OCI-LY3 (cell line): ENCODE results near the gene XPNPEP3.
"Not testable (repeated sequence)": the region's sequence is repeated elsewhere in the genome, so short reads cannot be mapped to it uniquely, and the experiment has no call there.

Source experiments
- H2AFZ ChIP-seq: fragments of 200-600, 300-600 bp; shearing (Covaris generic); 2 replicates; pipeline ENCODE4 v1.6.0; 2014; ENCODE audit warnings: antibody characterized with exemption, low read depth, low read length
- H3K27ac ChIP-seq: fragments of 200-600, 300-600 bp; sonication (generic); 2 replicates; pipeline ENCODE4 v1.5.1; 2014; ENCODE audit warnings: mild to moderate bottlenecking, low read length, moderate library complexity, mixed read lengths
- H3K27me3 ChIP-seq: fragments of 200-600, 300-600 bp; sonication (generic); 2 replicates; pipeline ENCODE4 v1.6.1; 2014; ENCODE audit warnings: low read depth, low read length, mixed read lengths
- H3K36me3 ChIP-seq: fragments of 200-600, 300-600 bp; sonication (generic); replicated peaks from 2 replicates; pipeline ENCODE3; 2014; ENCODE audit warnings: low read depth, low read length, mixed read lengths
- H3K4me1 ChIP-seq: fragments of 300-600, 200-600 bp; sonication (generic); 2 replicates; pipeline ENCODE4 v1.6.1; 2014; ENCODE audit warnings: low read length, mixed read lengths
- H3K4me2 ChIP-seq: fragments of 200-600, 300-600 bp; sonication (generic); 2 replicates; pipeline ENCODE4 v1.6.1; 2014; ENCODE audit warnings: low read length, mixed read lengths
- H3K4me3 ChIP-seq: fragments of 300-600, 200-600 bp; sonication (generic); 2 replicates; pipeline ENCODE4 v1.5.1; 2014; ENCODE audit warnings: antibody characterized with exemption, mild to moderate bottlenecking, low read length, moderate library complexity
- H3K79me2 ChIP-seq: fragments of 300-600, 200-600 bp; shearing (Covaris generic); 2 replicates; pipeline ENCODE4 v1.6.1; 2014; ENCODE audit warnings: mild to moderate bottlenecking, low read length, mixed read lengths
- H3K9ac ChIP-seq: fragments of 300-600, 200-600 bp; shearing (Covaris generic); 2 replicates; pipeline ENCODE4 v1.6.0; 2014; ENCODE audit warnings: mild to moderate bottlenecking, low read length, moderate library complexity
- H3K9me3 ChIP-seq: fragments of 200-600, 300-600 bp; shearing (Covaris generic); 2 replicates; pipeline ENCODE4 v1.6.1; 2014; ENCODE audit warnings: low read length, mixed read lengths; ENCODE audit not compliant: insufficient read depth
- H4K20me1 ChIP-seq: fragments of 200-600, 300-600 bp; sonication (generic); 2 replicates; pipeline ENCODE4 v1.6.1; 2016; ENCODE audit warnings: low read length, mixed read lengths; ENCODE audit not compliant: insufficient read depth
- EZH2phosphoT487 ChIP-seq: fragments of 200-600 bp; shearing (Covaris generic); IDR thresholded peaks from 2 replicates; pipeline ENCODE4 v1.6.1; 2018; ENCODE audit warnings: antibody characterized with exemption, mixed run types, low read depth
- TF ChIP-seq, protein P1 (sequence below): fragments of 200-600, 300-600 bp; sonication (generic); IDR thresholded peaks from 2 replicates; pipeline ENCODE4 v1.5.1; 2014; ENCODE audit warnings: antibody characterized with exemption, low read length, low read depth

The XPNPEP3 gene

DNA sequence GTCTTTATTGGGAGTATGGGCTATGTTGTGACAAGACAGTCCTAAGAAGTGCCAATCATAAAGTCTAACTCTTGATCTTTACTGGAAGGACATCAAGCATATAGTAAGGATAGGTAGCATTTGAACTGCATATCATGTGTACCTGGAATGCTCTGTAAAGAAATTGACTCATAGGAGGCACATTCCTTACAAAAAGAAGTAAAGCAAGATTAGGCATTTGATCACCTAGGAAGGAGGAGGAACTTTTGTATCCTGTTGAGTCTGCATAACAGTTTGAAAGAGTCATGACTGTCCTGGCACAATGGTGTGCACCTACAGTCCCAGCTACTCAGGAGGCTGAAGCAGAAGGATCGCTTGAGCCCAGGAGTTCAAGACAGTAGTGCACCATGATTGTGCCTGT lies 47.2 kb downstream of the XPNPEP3 start:
- Histone ChIP-seq H3K4me2 (no peak overlapping the region), H3K9ac (no peak overlapping the region), H3K9me3 (no peaks in the 10 kb centered on the region), H3K79me2 (no peaks in the 10 kb centered on the region), H2AFZ (no peak overlapping the region), H3K4me3 (no peak overlapping the region), H3K4me1 (peaks cover 8% of the 10 kb centered on the region), H3K36me3 (peaks cover 3% of the 10 kb centered on the region), H4K20me1 (no peaks in the 10 kb centered on the region), H3K27ac (no peak overlapping the region), H3K27me3 (no peaks in the 10 kb centered on the region)
- TF ChIP-seq EZH2phosphoT487 = no peak
- TF ChIP-seq, protein P1, sequence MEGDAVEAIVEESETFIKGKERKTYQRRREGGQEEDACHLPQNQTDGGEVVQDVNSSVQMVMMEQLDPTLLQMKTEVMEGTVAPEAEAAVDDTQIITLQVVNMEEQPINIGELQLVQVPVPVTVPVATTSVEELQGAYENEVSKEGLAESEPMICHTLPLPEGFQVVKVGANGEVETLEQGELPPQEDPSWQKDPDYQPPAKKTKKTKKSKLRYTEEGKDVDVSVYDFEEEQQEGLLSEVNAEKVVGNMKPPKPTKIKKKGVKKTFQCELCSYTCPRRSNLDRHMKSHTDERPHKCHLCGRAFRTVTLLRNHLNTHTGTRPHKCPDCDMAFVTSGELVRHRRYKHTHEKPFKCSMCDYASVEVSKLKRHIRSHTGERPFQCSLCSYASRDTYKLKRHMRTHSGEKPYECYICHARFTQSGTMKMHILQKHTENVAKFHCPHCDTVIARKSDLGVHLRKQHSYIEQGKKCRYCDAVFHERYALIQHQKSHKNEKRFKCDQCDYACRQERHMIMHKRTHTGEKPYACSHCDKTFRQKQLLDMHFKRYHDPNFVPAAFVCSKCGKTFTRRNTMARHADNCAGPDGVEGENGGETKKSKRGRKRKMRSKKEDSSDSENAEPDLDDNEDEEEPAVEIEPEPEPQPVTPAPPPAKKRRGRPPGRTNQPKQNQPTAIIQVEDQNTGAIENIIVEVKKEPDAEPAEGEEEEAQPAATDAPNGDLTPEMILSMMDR = no peak

DNA sequence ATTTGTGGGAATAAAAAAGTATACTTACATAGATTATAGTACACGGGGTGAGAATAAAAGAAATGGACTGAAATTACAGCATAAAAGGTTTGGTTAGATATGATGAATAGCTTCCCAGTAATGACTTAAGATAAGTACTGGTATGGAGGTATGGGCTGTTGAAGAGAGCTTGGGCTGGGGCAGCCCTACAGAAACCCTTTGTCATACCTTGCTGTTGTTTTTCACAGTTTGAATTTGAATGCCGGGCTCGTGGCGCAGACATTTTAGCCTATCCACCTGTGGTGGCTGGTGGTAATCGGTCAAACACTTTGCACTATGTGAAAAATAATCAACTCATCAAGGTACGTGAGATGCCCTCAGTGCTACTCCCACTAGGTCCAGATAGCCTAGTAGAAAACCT lies 51.9 kb downstream of the XPNPEP3 start:
- H3K9me3 ChIP-seq = no peaks in the 10 kb centered on the region
- H3K79me2 ChIP-seq = no peaks in the 10 kb centered on the region
- no peaks in the 10 kb centered on the region for H3K4me1 ChIP-seq
- no peak overlapping the region for H2AFZ ChIP-seq
- no peaks in the 10 kb centered on the region for H3K36me3 ChIP-seq
- no peaks in the 10 kb centered on the region for H4K20me1 ChIP-seq
- TF ChIP-seq, protein P1 = no peak
- TF ChIP-seq EZH2phosphoT487 = no peak
- H3K9ac ChIP-seq = no peak overlapping the region
- H3K27ac ChIP-seq = no peak overlapping the region
- no peaks in the 10 kb centered on the region for H3K27me3 ChIP-seq
- H3K4me2 ChIP-seq = no peak overlapping the region
- H3K4me3 ChIP-seq = no peak overlapping the region

DNA sequence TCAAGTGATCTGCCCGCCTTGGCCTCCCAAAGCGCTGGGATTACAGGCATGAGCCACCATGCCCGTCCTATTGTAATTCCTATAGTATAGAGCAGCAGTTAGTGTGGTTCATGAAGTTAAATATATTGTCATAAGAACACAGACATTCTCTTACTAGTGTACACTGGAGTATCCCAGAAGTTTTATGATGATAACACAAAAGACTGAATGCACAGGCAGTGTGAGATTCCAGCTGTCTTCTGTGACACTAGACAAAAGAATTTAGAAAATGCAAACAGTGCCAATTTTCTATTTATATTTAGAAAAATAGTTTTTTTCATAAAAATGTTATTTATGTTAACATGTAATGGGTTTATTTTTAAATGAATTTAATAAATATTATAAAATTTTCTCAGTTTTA lies 54.8 kb downstream of the XPNPEP3 start:
- TF ChIP-seq, protein P1 = no peak
- no peak for TF ChIP-seq EZH2phosphoT487
- H3K36me3 ChIP-seq = peaks cover 7% of the 10 kb centered on the region
- no peak overlapping the region for H2AFZ ChIP-seq
- H3K4me1 ChIP-seq = no peaks in the 10 kb centered on the region
- H4K20me1 ChIP-seq = no peaks in the 10 kb centered on the region
- H3K9me3 ChIP-seq = no peaks in the 10 kb centered on the region
- no peak overlapping the region for H3K4me3 ChIP-seq
- no peaks in the 10 kb centered on the region for H3K27me3 ChIP-seq
- no peaks in the 10 kb centered on the region for H3K79me2 ChIP-seq
- no peak overlapping the region for H3K9ac ChIP-seq
- no peak overlapping the region for H3K27ac ChIP-seq
- no peak overlapping the region for H3K4me2 ChIP-seq

DNA sequence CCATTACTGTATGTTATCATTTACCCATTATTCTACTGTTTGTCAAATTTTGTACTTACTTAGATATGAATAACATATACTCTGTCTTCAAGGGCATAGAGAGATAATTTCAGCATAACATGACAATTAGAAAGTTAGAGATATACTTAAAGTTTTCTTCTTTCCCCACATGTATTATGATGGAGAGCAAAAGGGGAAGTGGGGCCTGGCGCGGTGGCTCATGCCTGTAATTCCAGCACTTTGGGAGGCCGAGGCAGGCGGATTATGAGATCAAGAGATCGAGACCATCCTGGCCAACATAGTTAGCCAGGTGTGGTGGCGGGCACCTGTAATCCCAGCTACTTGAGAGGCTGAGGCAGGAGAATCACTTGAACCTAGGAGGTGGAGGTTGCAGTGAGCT lies 56.0 kb downstream of the XPNPEP3 start:
- not testable (repeated sequence) for H3K4me3 ChIP-seq, H3K9ac ChIP-seq, H3K79me2 ChIP-seq, H3K27ac ChIP-seq, H3K27me3 ChIP-seq, H2AFZ ChIP-seq, H4K20me1 ChIP-seq, H3K9me3 ChIP-seq, H3K4me2 ChIP-seq, H3K4me1 ChIP-seq, H3K36me3 ChIP-seq

GRCh38 chr22:40919446-40919845 lies 62.5 kb downstream of the XPNPEP3 start:
- no peaks in the 10 kb centered on the region for H3K79me2 ChIP-seq
- no peak overlapping the region for H2AFZ ChIP-seq
- no peak overlapping the region for H3K9ac ChIP-seq
- no peaks in the 10 kb centered on the region for H4K20me1 ChIP-seq
- no peak for TF ChIP-seq EZH2phosphoT487
- TF ChIP-seq, protein P1 = no peak
- peaks cover 3% of the 10 kb centered on the region; the same call in 1 of the 2 replicates for H3K4me1 ChIP-seq
- no peak overlapping the region for H3K27ac ChIP-seq
- no peak overlapping the region for H3K4me3 ChIP-seq
- no peaks in the 10 kb centered on the region for H3K9me3 ChIP-seq
- no peak overlapping the region for H3K4me2 ChIP-seq
- no peaks in the 10 kb centered on the region for H3K27me3 ChIP-seq
- peaks cover 14% of the 10 kb centered on the region for H3K36me3 ChIP-seq
